Neural crest cell (in vitro differentiated cells): ENCODE results near the gene KIAA0586. TPM values are rescaled to one million over a fixed set of nuclear protein-coding genes. Genes with fewer than 3 reads are reported as not detected.
"Not testable (repeated sequence)": the region's sequence is repeated elsewhere in the genome, so short reads cannot be mapped to it uniquely, and the experiment has no call there.

Experiments used
- DNase-seq: peaks from one replicate; pipeline ENCODE4 v3.0.0; 2021; ENCODE audit warnings: low read depth, mixed read lengths, low spot score
- H3K27ac Mint-ChIP-seq: one replicate; pipeline ENCODE4 v1.8.0; 2021; ENCODE audit warnings: mild to moderate bottlenecking, mixed read lengths; ENCODE audit not compliant: unreplicated experiment
- H3K27me3 Mint-ChIP-seq: 2 replicates; pipeline ENCODE4 v1.8.0; 2021; ENCODE audit warnings: low read depth, mild to moderate bottlenecking, mixed read lengths
- H3K36me3 Mint-ChIP-seq: 2 replicates; pipeline ENCODE4 v1.8.0; 2021; ENCODE audit warnings: low read depth, mild to moderate bottlenecking, mixed read lengths
- H3K4me1 Mint-ChIP-seq: 2 replicates; pipeline ENCODE4 v1.8.0; 2021; ENCODE audit warnings: mixed read lengths
- H3K4me3 Mint-ChIP-seq: one replicate; pipeline ENCODE4 v1.8.0; 2021; ENCODE audit warnings: mild to moderate bottlenecking, mixed read lengths
- H3K9me3 Mint-ChIP-seq: 2 replicates; pipeline ENCODE4 v1.8.0; 2021; ENCODE audit warnings: mixed read lengths
- total RNA-seq: library from RNA; stranded (reverse); gene quantifications from 2 replicates; pipeline ENCODE4 v1.2.1, GENCODE V29; 2021
- TF ChIP-seq, protein P1 (sequence below): fragments of 200-600 bp; sonication (generic); conservative IDR thresholded peaks from 2 replicates; pipeline ENCODE4 v1.5.0; 2021; ENCODE audit warnings: antibody characterized with exemption, mild to moderate bottlenecking

Gene KIAA0586
- total RNA-seq, 1 donor from 2014 or later = 41.1 TPM

DNA sequence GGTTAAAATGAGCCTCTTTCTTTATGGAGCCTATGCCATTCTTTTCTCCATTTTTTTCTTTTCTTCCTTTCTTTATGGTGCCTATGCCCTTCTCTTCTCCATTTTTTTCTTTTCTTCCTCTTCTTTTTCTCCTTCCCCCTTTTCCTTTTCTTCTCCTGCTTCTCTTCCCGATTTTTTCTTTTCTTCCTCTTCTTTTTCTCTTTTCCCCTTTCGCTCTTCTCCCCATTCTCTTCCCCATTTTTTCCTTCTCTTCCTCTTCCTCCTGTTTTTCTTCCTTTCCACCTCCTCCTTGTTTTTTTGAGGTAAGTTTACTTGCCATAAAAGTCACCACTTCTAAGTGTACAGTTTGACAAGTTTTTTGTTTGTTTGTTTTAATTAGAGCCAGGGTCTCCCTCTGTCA, 50.1 kb downstream of the KIAA0586 start:
- H3K4me1 Mint-ChIP-seq = no peaks in the 10 kb centered on the region
- H3K4me3 Mint-ChIP-seq = no peak overlapping the region
- no peaks in the 10 kb centered on the region for H3K9me3 Mint-ChIP-seq
- H3K27me3 Mint-ChIP-seq = no peaks in the 10 kb centered on the region
- no peak overlapping the region for H3K27ac Mint-ChIP-seq
- TF ChIP-seq, protein P1, sequence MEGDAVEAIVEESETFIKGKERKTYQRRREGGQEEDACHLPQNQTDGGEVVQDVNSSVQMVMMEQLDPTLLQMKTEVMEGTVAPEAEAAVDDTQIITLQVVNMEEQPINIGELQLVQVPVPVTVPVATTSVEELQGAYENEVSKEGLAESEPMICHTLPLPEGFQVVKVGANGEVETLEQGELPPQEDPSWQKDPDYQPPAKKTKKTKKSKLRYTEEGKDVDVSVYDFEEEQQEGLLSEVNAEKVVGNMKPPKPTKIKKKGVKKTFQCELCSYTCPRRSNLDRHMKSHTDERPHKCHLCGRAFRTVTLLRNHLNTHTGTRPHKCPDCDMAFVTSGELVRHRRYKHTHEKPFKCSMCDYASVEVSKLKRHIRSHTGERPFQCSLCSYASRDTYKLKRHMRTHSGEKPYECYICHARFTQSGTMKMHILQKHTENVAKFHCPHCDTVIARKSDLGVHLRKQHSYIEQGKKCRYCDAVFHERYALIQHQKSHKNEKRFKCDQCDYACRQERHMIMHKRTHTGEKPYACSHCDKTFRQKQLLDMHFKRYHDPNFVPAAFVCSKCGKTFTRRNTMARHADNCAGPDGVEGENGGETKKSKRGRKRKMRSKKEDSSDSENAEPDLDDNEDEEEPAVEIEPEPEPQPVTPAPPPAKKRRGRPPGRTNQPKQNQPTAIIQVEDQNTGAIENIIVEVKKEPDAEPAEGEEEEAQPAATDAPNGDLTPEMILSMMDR = no peak
- peaks cover 14% of the 10 kb centered on the region for H3K36me3 Mint-ChIP-seq
- no peak for DNase-seq

DNA sequence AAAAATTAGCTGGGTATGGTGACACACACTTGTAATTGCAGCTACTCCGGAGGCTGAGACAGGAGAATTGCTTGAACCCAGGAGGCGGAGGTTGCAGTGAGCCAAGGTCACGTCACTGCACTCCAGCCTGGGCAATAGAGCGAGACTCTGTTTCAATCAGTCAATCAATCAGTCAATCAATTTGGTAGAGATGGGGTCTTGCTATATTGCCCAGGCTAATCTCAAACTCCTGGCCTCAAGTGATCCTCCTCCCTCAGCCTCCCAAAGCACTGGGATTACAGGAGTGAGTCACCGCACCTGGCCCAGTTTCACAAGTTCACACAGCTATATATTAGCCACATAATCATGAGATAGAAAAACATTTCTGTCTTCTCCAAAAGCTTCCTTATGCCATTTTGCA, 50.8 kb downstream of the KIAA0586 start:
- not testable (repeated sequence) for H3K9me3 Mint-ChIP-seq, H3K4me1 Mint-ChIP-seq, H3K4me3 Mint-ChIP-seq, DNase-seq, H3K27me3 Mint-ChIP-seq, H3K27ac Mint-ChIP-seq
- H3K36me3 Mint-ChIP-seq = peaks cover 14% of the 10 kb centered on the region

DNA sequence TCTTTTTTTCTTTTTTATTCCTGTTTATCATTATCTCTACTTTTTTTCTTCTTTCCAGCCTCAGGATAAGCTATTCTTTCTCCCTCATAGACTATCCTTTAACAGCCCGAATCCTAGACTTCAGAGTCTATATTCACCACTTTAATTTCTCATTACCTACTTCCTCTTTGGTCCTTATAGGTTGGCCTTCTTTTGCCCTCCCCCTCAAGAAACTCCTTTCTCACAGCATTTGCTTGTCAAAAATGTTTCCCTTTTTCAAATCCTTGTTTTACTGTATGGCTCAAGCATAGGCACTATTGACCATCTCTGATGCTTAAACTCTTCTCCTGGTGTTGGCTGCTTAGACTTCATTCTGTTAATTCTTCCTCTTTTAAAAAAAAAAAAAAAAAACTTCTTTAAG, 52.5 kb downstream of the KIAA0586 start:
- Mint-ChIP-seq H3K36me3 (peaks cover 7% of the 10 kb centered on the region), H3K9me3 (no peaks in the 10 kb centered on the region)
- DNase-seq = no peak

DNA sequence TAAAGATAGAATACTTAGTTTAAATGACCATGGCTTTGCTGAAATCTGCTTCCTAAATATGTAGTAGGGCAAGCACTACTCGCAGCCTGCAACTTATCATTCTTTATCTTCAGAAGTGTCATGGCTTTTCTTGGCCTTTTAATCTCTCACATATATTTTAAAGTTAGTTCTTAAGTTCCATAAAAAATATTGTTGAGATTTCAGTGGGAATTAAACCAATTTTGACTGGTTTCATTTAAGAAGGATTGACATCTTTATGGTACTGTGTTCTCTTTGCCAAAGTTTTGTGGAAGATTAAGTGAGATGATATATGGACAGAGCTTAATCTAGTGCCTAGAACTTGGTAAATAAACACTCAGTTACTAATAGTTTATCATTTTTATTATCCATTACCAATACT, 56.7 kb downstream of the KIAA0586 start:
- H3K27ac Mint-ChIP-seq = no peak overlapping the region
- TF ChIP-seq, protein P1 = no peak
- H3K9me3 Mint-ChIP-seq = no peaks in the 10 kb centered on the region
- peaks cover 8% of the 10 kb centered on the region for H3K36me3 Mint-ChIP-seq
- no peaks in the 10 kb centered on the region for H3K27me3 Mint-ChIP-seq
- no peaks in the 10 kb centered on the region for H3K4me1 Mint-ChIP-seq
- no peak for DNase-seq
- no peak overlapping the region for H3K4me3 Mint-ChIP-seq

More for the DNA sequence above, 52.5 kb downstream of the KIAA0586 start:
- Mint-ChIP-seq H3K4me3 (no peak overlapping the region), H3K27ac (no peak overlapping the region), H3K27me3 (no peaks in the 10 kb centered on the region), H3K4me1 (no peaks in the 10 kb centered on the region)
- TF ChIP-seq, protein P1 = no peak

DNA sequence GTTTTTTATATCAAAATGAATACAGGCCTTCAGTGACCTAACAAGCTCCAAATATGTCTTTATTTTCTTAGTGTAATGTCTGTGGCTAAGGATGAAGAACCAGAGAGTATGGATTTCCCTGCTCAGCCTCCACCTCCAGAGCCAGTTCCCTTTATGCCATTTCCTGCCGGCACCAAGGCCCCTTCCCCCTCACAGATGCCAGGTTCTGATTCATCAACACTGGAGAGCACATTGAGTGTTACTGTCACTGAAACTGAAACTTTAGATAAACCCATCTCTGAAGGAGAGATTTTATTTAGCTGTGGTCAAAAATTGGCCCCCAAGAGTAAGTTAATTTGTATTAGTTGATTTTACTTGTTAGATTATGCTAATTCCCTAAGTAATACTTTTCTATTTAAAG, 61.0 kb downstream of the KIAA0586 start:
- no peak for DNase-seq
- no peaks in the 10 kb centered on the region for H3K4me1 Mint-ChIP-seq
- TF ChIP-seq, protein P1 = no peak
- no peaks in the 10 kb centered on the region for H3K9me3 Mint-ChIP-seq
- H3K4me3 Mint-ChIP-seq = no peak overlapping the region
- H3K27me3 Mint-ChIP-seq = no peaks in the 10 kb centered on the region
- H3K36me3 Mint-ChIP-seq = peaks cover 8% of the 10 kb centered on the region
- no peak overlapping the region for H3K27ac Mint-ChIP-seq

DNA sequence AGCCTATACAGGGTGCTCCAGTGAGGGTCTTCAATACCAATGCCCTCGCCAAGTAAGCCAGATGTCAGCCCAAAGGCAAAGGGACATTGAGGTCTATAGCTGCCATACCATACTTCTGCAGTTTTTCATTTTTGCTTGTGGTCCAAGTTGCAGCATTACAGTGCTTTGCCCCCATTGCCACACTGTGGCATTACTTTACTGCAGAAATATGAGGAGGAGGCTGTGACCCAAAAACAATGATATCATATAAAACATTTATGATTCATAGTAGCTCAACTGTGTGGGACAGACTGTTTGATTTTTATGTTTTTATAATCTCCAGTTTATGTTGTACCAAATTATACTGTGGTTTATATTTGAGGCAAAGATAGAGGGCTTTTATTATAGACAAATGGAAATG, 64.1 kb downstream of the KIAA0586 start:
- Mint-ChIP-seq H3K36me3 (no peaks in the 10 kb centered on the region), H3K4me3 (no peak overlapping the region), H3K4me1 (no peaks in the 10 kb centered on the region), H3K27ac (no peak overlapping the region), H3K9me3 (no peaks in the 10 kb centered on the region), H3K27me3 (no peaks in the 10 kb centered on the region)
- TF ChIP-seq, protein P1 = no peak
- no peak for DNase-seq
